Ecto neural progenitor cell (in vitro differentiated cells): ENCODE data around the gene GPBP1.
"Not testable (repeated sequence)": the region's sequence is repeated elsewhere in the genome, so short reads cannot be mapped to it uniquely, and the experiment has no call there.

Experiments used
- DNase-seq: peaks from one replicate; pipeline ENCODE4 v3.0.0-alpha.2; 2018; ENCODE audit warnings: low spot score

Gene GPBP1, protein sequence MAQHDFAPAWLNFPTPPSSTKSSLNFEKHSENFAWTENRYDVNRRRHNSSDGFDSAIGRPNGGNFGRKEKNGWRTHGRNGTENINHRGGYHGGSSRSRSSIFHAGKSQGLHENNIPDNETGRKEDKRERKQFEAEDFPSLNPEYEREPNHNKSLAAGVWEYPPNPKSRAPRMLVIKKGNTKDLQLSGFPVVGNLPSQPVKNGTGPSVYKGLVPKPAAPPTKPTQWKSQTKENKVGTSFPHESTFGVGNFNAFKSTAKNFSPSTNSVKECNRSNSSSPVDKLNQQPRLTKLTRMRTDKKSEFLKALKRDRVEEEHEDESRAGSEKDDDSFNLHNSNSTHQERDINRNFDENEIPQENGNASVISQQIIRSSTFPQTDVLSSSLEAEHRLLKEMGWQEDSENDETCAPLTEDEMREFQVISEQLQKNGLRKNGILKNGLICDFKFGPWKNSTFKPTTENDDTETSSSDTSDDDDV

DNA sequence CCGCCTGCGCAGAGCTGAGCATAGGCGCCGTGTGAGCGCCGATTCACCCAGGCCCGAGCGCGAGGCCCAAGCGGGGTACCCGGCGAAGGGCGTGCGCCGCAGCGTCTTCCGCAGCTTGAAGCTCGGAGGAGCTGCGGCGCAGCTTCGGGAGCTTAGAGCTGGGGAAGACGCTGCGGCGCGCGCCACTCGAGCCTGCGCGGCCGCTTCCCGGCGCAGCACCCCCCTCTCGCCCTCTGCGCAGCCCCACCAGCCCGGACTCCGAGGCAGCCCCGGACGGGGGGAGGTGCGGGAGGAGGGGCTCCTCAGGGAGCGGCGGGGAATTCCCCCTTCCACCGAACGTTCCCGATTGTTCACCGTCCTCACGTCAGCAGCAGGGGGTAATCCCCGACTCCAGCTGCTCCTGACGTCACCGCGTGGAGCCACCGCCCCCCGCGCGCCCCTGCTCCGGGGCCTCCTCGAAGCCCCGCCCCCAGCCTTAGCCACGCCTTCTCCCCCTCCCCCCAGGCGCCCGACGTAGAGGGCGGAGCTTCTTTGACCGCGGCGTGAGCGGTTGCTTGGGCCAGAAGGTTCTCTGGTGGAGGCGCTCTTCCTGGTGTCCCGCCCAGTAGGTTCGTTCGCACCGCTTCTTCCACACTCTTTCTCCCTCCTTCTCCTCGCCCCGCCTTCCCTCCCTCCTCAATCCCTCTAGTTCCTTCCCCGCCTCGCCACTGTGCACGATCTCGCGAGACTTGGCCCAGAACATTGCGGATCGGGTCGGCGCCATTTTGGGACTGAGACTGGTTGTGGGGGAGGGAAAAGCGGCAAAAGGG is at the start of gene GPBP1:
GPBP1 (plus strand) TSS at position 741 of the 809 bp plus-strand sequence. CDS start 40,072 bp downstream, outside the sequence.
- DNase-seq: peak; percentile 98

DNA sequence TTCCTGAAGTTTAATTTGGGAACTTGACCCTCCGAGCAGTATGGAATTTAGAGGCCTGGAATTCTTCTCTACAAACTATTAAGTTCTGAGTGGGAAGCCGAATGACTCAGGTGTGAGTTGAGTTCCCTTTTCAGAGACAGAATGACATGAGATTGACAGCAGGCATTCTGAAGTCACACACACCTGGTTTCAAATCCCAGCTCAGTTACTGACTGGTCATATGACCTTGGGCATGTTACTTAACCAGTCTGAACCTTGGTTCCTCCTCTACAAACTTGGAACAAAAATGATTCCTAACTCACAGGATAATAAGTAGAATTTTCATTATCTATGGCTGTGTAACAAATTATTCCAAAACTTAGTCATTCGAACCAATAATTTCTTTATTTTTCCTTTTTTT is 45.5 kb upstream of the GPBP1 start:
- DNase-seq: no peak

DNA sequence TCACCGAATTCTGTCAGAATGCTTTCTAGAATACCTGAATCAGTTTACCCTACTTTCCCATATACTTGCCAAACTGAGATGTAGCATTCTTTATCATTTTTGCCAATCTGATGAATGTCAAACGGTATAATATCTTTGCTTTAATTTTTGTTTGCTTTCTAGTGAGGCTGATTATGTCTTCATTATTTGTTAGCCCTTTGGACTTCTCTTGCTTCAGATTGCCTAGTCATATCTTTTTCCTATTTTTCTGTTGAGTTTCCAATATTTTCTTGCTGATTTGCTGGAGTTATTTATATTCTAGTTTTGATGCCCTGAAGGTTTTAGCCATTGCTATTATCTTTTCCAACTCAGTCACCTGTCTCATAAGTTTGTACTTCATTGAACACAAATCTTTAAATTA is 40.3 kb upstream of the GPBP1 start:
- no peak for DNase-seq

DNA sequence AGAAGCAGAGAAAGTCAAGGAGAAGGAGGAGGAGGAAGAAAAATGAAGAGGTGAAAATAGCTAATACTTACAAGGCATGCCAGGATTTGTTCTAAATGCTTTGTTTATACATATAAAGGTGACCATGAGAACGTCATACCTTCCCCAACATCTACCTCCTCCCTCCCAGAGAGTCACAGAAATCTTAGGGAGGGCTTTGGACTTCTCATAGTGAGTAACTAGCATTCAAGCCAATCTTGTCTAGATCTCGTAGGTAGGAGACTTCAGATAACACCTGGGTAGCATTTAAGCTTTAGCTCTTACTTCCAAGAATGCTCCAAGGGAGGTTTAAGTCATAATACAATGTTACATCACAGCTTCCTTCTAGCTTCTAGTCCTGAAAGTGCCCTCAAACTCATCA is 36.5 kb upstream of the GPBP1 start:
- no peak for DNase-seq

DNA sequence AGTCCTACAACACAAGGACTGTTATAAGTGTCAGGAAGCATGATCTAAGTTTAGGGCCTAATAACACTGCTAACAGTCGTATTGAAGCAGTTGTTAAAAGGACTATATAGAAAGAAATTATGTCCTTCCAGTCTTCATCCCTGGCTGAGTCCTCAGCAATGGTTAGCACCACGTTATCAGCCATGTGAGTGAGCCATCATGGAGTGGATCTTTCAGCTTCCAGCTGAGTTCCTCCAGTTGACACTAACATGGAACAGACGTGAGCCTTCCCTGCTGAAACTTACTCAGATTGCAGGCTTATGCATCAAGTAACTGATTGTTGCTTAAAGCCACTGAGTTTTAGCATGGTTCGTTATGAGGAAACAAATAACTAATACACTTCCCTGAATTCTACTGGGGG is 21.5 kb upstream of the GPBP1 start:
- DNase-seq: no peak

DNA sequence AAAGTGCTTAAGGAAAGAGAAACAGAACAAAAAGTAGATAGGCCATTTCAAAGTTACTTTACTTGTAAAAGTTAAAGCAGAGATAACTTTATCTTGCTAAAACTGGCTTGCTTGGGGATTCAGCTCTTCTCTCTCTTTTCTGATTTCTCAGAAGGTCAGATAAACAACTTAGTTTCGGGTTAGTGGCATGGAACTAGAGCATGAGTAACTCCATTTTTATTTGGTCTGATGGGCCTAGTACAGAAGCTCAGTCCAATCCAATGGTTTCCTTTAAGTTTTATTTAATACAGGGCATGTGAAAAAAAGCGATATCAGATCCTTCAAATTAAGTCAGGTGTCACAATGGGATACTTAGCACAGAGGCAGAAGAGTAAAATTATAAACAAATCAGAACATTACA is 18.8 kb upstream of the GPBP1 start:
- no peak for DNase-seq

DNA sequence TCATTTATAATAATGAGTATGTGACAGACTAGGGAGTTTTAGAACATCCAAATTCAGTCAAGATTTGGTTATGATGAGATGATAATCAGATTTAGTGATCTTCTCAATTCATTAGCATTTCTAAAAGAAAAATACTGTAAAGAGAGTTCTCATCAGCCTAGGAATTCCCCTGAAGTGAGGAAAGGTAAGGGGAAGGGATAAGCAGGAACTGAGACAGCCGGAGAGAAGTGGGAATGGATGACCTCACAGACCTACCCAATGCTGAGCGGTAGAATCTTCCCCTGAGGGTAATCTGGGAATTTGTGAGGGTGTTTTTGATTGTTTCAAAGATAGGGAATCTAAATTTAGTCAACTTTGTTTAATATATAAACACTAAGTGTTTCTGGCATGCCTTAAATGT is 16.7 kb upstream of the GPBP1 start:
- DNase-seq: no peak

DNA sequence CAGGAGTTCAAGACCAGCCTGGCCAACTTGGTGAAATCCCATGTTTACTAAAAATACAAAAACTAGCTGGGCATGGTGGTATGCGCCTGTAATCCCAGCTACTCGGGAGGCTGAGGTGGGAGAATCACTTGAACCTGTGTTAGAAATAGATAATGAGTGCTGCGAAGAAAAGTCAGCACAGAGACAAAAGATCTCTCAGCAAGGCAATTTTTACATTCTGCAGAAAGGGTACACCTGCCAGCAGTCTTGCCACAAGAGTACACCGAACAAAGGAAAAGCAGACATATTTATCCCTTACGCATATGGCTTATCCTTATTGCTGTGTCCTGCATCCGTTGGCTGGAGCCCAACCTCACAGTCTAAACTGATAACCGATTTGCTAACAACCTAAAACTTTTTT is 16.2 kb upstream of the GPBP1 start:
- DNase-seq: no peak

DNA sequence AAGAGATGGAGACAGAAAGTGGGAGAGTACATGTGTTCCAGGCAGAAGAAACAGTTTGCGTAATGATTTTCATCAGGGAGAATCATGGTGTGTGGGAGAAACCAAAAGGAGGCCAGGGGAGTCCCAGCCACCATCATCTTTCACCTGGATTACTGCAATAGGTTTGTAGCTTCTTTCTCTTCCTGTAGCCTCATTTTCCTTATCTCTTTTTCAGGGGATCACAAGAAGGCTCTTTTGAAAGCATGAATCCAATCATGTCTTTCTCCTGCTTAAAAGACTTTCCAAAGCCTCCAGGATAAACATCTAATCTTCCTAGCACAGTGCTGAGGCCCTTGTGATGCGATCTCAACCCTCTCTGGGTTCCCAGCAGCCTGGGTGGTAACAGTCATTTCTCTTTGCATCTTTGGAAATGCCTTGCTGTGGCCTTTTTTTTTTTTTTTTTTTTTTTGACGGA is 10.3 kb upstream of the GPBP1 start:
- no peak for DNase-seq

DNA sequence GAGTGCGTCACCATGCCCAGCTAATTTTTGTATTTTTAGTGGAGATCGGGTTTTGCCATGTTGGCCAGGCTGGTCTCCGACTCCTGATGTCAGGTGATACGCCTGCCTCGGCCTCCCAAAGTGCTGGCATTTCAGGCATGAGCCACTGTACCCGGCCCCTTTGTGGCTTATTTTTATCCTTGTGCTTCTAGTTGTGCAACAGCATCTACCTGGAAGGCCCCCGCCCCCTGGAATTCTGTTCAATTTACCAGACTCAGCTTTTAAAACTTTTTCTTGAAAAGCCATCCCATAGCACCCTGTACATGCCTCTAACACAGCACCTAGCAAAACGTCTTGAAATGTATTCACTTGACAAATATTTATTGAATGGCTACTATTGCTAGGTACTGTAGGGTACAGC is 9.7 kb upstream of the GPBP1 start:
- no peak for DNase-seq

DNA sequence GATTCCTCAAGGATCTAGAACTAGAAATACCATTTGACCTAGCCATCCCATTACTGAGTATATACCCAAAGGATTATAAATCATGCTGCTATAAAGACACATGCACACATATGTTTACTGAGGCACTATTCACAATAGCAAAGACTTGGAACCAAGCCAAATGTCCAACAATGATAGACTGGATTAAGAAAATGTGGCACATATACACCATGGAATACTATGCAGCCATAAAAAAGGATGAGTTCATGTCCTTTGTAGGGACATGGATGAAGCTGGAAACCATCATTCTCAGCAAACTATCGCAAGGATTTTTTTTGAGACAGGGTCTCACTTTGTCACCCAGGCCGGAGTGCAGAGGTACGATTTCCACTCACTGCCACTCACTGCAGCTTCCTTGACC is 8.7 kb upstream of the GPBP1 start:
- DNase-seq: not testable (repeated sequence)

DNA sequence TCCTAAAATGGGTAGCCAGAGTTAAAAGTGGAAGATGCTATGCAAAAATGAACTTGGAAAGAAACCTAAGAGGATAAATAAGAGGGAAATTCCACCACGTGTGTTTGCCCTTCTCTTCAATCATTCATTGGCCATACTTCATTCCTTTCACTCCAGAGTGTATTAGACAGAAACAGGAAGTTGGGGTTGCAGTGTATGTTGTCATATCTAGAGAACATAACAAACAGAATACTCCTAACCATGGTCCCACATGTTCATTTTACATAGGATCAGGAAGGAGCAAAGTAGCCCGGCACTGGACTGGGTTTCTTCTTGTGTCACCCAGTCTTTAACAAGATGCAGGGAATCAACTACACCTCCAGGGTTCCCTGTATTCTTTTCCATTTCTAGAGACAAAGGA is 7.6 kb upstream of the GPBP1 start:
- DNase-seq: no peak

DNA sequence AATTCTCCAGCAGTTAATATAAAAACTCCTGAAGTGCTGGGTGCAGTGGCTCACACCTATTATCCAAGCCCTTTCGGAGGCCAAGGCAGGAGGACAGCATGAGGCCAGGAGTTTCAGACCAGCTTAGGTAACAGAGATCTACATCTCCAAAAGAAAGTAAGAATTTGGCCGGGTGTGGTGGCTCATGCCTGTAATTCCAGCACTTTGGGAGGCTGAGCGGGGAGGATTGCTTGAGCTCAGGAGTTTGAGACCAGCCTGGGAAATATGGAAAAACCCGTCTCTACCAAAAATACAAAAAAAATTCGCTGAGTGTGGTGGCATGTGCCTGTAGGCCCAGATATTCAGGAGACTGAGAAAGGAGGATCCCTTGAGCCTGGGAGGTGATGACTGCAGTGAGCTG is 6.7 kb upstream of the GPBP1 start:
- no peak for DNase-seq

DNA sequence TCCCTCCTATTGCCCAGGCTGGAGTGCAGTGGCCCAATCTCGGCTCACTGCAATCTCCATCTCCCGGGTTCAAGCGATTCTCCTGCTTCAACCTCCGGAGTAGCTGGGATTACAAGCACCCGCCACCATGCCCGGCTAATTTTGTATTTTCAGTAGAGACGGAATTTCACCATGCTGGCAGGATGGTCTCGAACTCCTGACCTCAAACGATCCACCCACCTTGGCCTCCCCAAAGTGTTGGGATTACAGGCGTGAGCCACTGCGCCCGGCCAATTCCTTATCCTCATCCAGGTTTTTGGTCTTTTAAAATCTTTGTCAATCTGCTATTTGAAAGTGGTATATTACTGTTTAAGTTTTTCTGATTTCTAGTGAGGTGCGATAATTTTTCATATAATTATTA is 3.7 kb upstream of the GPBP1 start:
- DNase-seq: not testable (repeated sequence)

DNA sequence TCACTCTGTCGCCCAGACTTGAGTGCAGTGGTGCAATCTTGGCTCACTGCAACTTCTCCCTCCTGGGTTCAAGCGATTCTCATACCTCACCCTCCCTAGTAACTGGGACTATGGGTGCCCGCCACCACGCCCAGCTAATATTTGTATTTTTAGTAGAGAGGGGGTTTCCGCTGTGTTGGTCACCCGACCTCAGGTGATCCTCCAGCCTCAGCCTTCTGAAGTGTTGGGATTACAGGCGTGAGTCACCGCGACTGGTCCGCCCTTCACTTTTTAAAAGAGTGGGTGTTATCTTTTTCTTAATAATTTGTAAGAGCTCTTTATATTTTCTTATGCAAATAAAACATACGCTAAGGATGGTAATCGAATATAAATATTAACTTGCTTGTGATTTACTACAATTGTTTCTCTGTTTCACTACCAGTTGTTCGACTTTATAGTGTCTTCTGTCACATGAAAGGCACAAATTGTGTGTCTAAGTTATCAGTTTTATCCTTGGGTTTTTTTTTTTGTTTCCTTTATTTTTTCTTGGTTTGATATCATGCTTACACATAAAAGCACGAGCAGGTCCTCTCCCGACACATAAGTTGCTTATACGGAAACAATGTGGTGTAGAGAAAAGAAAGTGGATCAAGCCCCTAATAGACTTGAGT is 1.9 kb upstream of the GPBP1 start:
- no peak for DNase-seq

DNA sequence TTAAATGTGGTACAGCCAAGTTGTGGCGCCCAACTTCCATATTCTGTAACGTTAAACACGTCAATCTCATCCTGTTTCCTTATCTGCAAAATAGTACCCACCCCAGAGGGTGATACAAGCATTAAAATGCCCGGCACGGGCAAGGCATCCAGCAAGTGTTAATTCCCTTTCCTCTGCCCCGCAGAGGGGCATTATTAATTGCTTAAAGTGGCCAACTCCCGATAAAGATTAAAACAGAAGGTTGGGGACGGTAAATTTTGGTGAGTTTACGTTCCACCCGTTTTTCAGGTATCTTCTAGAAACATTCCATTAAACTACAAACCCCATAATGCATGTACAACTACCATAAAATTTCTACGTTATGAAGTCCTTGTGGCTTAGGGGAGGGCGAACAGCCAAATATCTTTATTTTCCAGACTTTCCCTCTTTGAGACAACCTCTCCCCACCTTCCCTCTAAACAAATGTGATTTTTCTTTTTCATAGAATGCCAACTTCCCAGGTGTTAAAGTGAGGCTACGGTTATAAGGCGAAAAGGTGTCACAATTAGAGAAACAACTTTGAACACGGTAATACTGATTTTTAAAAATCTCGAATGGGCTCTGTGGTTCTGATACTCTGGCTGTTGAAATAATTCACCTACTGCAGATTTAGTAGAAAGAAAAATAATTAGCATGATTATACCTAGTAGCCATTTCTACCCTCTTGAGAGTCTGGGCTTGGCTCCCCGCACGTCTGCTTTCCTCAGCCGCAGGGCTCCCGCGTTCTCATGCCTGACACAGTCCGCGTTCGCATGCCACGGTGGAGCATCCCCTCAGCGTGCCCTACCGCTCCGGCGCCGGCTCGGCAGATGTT is 1.2 kb upstream of the GPBP1 start:
- no peak for DNase-seq

DNA sequence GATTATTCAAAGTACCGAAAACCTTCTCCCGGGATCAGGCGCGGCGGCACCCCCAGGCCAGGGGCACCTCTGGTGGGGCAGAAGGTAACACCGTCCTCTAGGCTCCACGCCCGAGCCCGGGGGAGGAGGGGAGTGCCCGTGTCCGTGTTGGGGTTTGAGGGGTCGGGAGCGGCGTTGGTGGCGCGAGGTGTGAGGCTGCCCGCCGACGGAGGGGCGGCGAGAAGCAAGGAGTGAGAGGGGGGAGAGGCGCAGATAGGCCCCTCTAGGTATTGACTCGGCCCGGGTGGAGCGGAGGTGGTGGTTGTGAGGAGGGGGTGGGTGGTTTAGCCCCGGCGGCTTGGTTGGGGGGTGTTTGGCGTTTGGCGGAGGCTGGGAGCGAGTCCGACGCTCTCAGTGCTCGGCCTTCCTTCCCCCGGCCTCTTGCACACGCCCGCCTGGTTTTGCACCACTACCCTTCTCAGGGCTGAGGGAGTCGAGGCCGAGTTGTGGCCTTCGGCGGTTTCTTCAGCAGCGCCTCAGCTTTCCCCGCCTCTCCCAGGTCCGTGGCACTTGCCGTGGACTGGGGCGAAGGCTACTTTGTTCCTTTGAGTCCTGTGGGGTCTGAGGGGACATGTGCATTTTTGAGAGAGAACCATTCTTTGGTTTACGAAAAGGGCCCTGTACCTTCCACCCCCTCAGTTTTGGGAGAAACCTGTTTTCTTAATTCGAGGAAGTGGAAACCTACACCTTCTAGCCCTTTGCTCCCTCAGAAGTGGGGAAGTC is 450 bp downstream of the GPBP1 start:
- no peak for DNase-seq

DNA sequence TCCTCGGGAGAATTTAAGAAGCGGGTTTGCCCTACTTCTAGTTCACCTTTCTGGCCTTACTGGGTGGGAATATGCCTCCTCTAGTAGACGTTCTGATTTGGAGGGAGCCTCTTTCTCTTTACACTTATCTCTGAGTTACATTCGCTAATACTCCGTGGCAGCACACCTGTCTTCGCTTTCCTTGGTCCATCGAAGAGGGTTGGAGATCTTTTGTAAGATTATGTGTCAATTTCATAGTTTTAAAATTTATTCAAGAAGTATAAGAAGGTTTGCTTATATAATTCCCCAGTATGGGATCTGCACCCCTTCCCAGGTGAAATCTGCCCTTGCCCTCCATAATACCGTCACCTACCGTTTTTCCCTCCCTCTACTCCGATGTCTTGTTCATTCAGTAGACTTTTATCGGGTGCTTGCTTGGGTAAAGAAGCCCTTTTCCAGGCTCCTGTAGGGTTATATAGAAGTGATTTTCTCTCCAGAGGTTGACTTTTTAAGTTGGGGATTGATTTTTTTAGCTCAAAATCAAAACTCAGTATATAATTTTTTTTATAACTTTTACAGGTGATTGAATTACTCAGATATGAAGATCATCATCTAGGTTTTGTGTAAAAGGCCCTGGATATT is 1.1 kb downstream of the GPBP1 start:
- DNase-seq: no peak

DNA sequence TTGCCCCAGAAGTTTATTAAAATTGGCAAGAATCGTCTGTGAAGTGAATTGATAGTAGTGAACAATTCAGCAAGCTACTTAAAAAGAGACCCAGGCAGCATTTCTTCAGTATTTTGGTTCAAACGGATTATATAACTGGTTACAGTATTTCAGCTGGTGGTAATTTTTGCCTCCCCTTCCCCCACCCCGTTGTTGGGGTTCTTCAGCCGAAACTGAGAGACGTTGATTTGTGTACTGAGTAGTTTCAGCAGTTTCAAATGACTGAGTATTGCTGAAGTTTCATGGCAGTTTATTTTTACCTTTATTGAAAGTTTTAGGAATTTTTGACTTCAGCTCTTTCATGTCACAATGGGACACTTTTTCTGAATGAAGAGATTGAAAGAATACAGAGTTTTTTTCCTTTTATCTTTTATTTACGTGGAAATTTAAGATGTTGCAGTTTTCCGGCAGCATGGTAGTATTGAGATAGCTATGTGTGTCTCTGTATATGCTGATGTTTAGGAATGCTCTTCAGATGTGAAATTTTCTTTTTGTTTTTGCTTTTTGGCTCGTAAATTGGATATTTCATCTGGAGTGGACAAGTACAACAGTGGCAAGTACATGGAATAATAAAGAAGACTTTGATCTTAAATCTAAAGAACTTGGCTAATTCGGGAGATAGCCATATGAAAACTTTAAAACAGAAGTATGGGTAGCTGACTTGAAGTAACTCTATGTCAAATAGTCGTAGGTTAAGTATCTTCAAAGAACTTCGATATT is 1.9 kb downstream of the GPBP1 start:
- no peak for DNase-seq

DNA sequence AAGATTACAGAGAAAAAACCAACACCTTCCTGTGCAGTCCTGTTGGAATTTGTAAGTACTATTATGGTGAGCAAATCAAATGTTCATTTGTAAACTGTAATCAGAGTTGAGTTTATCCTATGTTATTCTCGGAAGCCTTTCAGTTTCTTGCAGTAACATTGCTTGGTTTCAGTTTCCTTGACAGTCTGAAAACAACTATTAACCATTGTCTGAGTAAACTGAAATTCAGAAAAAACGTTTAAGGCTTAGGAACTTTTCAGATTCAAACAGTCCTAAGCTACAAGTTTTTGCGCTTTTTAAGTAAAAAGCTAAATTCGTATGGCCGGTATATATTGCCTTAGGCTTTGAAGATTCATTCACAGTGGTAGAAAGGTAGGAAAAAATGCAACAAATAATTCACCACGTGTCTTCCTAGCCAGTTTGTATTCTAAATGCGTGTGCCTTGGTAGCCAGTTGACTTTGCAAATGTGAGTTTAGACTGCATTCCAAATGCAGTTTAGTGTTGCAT is 2.5 kb downstream of the GPBP1 start:
- no peak for DNase-seq
